Thymus (tissue), 2 donors: ENCODE results near the gene ZSCAN5A. TPM values are rescaled to one million over a fixed set of nuclear protein-coding genes. Genes with fewer than 3 reads are reported as not detected.

Experiments used
- polyA plus RNA-seq: library from polyadenylated mRNA; stranded (reverse); fragments of 200-250 nt; gene quantifications from one replicate; pipeline ENCODE4 v1.2.3, GENCODE V29; 2013
- total RNA-seq: library from RNA; stranded (reverse); fragments of 120-200 nt; gene quantifications from one replicate; pipeline ENCODE4 v1.2.4, GENCODE V29; 2013
- donor health status: healthy.

The ZSCAN5A gene
- total and polyA plus RNA-seq, 2 donors: 4.9 to 7.4 TPM

Other genes with a start within 250 kb of the ZSCAN5A start
- gene ZNF787, start 193.5 kb downstream of the ZSCAN5A start, total RNA-seq: 19.4 TPM
- gene ZNF787, start 193.5 kb downstream of the ZSCAN5A start, polyA plus RNA-seq: 19.8 TPM
- gene ZNF444, start 173.6 kb downstream of the ZSCAN5A start, total RNA-seq: 21.2 TPM
- gene ZNF444, start 173.6 kb downstream of the ZSCAN5A start, polyA plus RNA-seq: 45.5 TPM
- not detected for gene GALP, start 138.8 kb downstream of the ZSCAN5A start, total RNA-seq
- 0.39 TPM for gene GALP, start 138.8 kb downstream of the ZSCAN5A start, polyA plus RNA-seq
- not detected for gene ZSCAN5B, start 117.1 kb downstream of the ZSCAN5A start, total RNA-seq
- gene ZSCAN5B, start 117.1 kb downstream of the ZSCAN5A start, polyA plus RNA-seq: 0.05 TPM
- 0.05 TPM for gene ZSCAN5C, start 112.6 kb downstream of the ZSCAN5A start, total RNA-seq
- gene ZSCAN5C, start 112.6 kb downstream of the ZSCAN5A start, polyA plus RNA-seq: 0.16 TPM
- 0.85 TPM for gene EDDM13, start 42.1 kb downstream of the ZSCAN5A start, total RNA-seq
- gene EDDM13, start 42.1 kb downstream of the ZSCAN5A start, polyA plus RNA-seq: 3.1 TPM
- 4.2 TPM for gene ZNF582, start 78.7 kb upstream of the ZSCAN5A start, total RNA-seq
- gene ZNF582, start 78.7 kb upstream of the ZSCAN5A start, polyA plus RNA-seq: 6.2 TPM
- gene ZNF583, start 89.5 kb upstream of the ZSCAN5A start, total RNA-seq: 5.0 TPM
- 3.1 TPM for gene ZNF583, start 89.5 kb upstream of the ZSCAN5A start, polyA plus RNA-seq
- 3.8 TPM for gene ZNF667, start 162.5 kb upstream of the ZSCAN5A start, total RNA-seq
- gene ZNF667, start 162.5 kb upstream of the ZSCAN5A start, polyA plus RNA-seq: 4.7 TPM
- 1.4 TPM for gene ZNF471, start 193.0 kb upstream of the ZSCAN5A start, total RNA-seq
- 4.6 TPM for gene ZNF471, start 193.0 kb upstream of the ZSCAN5A start, polyA plus RNA-seq
- gene ZFP28, start 224.1 kb upstream of the ZSCAN5A start, total RNA-seq: 2.9 TPM
- 6.1 TPM for gene ZFP28, start 224.1 kb upstream of the ZSCAN5A start, polyA plus RNA-seq